AG10803 (cell line): ENCODE data around the gene HSPB2.
A peak's percentile ranks its signal among the peaks of the same experiment; 100 is the strongest.

Experiments used
- DNase-seq: peaks from one replicate; pipeline ENCODE4 v3.0.0; 2010; ENCODE audit warnings: low read depth
- H3K4me3 ChIP-seq: 2 replicates; pipeline ENCODE4 v1.5.1; 2011; ENCODE audit warnings: mild to moderate bottlenecking, low read length, control low read depth
- CTCF ChIP-seq: conservative IDR thresholded peaks from 2 replicates; pipeline ENCODE4 v1.5.1; 2011; ENCODE audit warnings: mild to moderate bottlenecking, low read length, control low read depth, inconsistent platforms

Gene HSPB2

DNA sequence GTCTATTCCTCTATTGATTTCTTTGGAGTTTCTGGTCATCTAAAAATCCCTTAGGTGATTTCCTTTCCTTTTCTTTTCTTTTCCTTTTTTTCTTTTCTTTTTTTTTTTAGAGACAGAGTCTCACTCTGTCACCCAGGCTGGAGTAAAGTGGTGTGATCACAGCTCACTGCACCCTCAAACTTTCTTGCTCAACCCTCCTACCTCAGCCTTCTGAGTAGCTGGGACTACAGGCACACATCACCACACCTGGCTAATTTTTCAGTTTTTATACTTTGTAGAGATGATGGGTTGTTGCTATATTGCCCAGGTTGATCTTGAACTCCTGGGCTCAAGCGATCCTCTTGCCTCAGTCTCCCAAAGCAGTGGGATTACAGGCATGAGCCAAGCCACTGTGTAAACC, 4.2 kb downstream of the HSPB2 start:
- no peak for DNase-seq
- H3K4me3 ChIP-seq: no peak overlapping the region
- no peak for TF ChIP-seq CTCF

DNA sequence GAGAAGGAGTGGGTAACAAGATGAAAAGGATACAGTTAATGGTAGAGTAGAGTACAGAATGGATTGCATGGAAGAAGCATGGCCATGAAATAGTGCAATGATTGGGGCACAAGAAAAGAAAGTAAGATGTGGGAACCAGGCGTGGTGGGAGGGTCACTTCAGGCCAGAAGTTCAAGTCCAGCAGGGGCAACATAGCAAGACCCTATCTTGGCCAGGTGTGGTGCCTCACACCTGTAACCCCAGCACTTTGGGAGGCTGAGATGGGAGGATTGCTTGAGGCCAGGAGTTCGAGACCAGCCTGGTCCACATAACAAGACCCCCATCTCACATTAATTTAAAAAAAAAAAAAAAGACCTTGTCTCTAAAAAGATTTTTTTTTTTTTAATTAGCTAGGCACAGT, 4.8 kb downstream of the HSPB2 start:
- no peak overlapping the region for H3K4me3 ChIP-seq
- no peak for TF ChIP-seq CTCF
- DNase-seq: no peak

GRCh38 chr11:111917788-111918187, 5.3 kb downstream of the HSPB2 start:
- no peak overlapping the region for H3K4me3 ChIP-seq
- no peak for DNase-seq
- TF ChIP-seq CTCF: no peak

DNA sequence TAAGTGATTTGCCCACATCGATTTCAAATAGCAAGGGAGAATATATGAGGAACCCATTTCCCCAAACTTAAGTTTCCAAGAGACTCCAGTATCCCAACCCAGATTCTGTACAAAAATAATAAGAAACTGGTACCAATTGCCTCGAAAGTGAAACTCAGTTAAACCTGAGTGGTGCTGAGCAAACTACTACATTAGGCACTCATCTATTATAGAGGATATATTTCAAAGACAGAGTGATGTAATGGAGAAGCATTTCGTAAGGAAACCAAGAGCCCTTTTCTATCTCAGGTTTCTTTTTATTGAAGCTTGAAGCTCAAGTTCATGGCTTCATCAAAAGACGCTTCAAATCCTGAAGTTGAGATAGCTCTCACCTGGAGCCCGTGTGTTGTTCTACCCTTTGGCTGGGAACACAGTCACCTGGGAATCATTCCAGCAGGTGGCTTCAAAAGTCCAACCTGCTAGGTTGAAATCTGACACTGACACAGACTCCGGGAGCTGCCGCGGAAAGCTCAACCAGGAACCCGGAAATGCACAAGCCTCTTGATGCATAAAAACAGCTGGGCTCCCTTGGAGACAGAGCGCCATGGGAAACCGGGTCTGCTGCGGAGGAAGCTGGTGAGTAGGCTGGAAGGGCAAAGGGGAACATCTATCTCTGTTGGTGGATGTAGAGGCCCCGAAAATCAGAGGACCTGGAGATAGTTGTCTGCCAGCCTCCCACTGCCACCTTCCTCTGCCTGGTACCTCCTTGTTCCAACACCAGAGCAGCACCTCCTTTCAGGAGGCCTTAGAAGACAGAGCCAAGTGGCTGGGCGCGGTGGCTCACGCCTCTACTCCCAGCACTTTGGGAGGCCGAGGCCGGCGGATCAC, 6.1 kb downstream of the HSPB2 start, which contains the start of gene C11orf52:
Gene C11orf52 (plus strand): TSS at position 524 of the 867 bp plus-strand sequence. CDS start 60 bp downstream, at position 584.
- H3K4me3 ChIP-seq: peak within 1 kb of the TSS; percentile 8
- DNase-seq: peak; percentile 48

GRCh38 chr11:111920908-111921307, 8.4 kb downstream of the HSPB2 start:
- no peak for DNase-seq
- H3K4me3 ChIP-seq: no peak overlapping the region
- no peak for TF ChIP-seq CTCF

More for the DNA sequence above, 6.1 kb downstream of the HSPB2 start, which contains the start of gene C11orf52:
- TF ChIP-seq CTCF: no peak

DNA sequence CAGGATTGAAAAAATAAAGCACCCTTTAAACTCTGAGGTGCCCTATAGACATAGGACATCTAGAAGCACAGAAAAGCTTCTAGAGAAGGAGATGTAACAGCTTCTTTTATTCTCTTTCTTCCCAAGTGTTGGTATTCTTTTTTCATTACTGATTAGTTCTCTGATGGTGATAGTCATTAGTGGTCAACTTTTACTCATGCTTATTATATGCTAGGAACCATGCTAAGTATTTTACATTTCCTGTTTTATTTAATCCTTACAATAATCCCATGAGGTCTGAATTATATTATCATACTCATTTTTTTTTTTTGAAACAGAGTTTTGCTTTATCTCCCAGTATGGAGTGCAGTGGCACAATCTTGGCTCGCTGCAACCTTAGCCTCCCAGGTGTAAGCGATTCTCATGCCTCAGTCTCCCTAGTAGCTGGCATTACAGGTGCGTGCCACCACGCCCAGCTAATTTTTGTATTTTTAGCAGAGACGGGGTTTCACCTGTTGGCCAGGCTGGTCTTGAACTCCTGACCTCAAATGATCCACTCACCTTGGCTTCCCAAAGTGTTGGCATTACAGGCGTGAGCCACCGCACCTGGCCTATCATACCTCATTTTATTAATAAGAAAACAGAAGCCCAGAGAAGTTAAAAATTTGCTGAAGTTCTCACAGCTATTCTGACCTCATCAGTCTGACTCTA, 9.2 kb downstream of the HSPB2 start:
- no peak overlapping the region for H3K4me3 ChIP-seq
- no peak for DNase-seq

More for the DNA sequence above, 9.2 kb downstream of the HSPB2 start:
- no peak for TF ChIP-seq CTCF
